Activated CD4-positive, alpha-beta T cell treated with anti-CD3 and anti-CD28 coated beads, Interleukin-10, Interleukin-2, amounts not matched to agents 100 ng/mL and 50 ng/mL, durations not matched to agents 16 hours and 8 hours (primary cell): ENCODE results near the gene C16orf96.
"Not testable (repeated sequence)": the region's sequence is repeated elsewhere in the genome, so short reads cannot be mapped to it uniquely, and the experiment has no call there.

Experiments
- DNase-seq: peaks from one replicate; pipeline ENCODE4 v3.0.0-alpha.2; 2020

The C16orf96 gene

GRCh38 chr16:4570086-4570485 is 13.9 kb downstream of the C16orf96 start:
- DNase-seq = no peak

- no peak for DNase-seq
These were observed 14.7 kb downstream of the C16orf96 start for GRCh38 chr16:4570688-4571321.

GRCh38 chr16:4572715-4573114 is 16.6 kb downstream of the C16orf96 start:
- no peak for DNase-seq

- not testable (repeated sequence) for DNase-seq
These were observed 17.8 kb downstream of the C16orf96 start for GRCh38 chr16:4573926-4574325.

- no peak for DNase-seq
These were observed 19.0 kb downstream of the C16orf96 start for GRCh38 chr16:4574919-4575705.

- DNase-seq = no peak
These were observed 19.9 kb downstream of the C16orf96 start for GRCh38 chr16:4576008-4576407.

- no peak for DNase-seq
These were observed 22.9 kb downstream of the C16orf96 start for GRCh38 chr16:4578961-4579530.

- DNase-seq = no peak
These were observed 24.1 kb downstream of the C16orf96 start for GRCh38 chr16:4580250-4580649.

- no peak for DNase-seq
These were observed 27.8 kb downstream of the C16orf96 start for GRCh38 chr16:4583906-4584305.

GRCh38 chr16:4586291-4586690 is 30.2 kb downstream of the C16orf96 start:
- no peak for DNase-seq

GRCh38 chr16:4588386-4588785 is 32.2 kb downstream of the C16orf96 start:
- no peak for DNase-seq

- DNase-seq = no peak
These were observed 32.8 kb downstream of the C16orf96 start for GRCh38 chr16:4588961-4589360.

GRCh38 chr16:4591191-4591590 is 35.1 kb downstream of the C16orf96 start:
- no peak for DNase-seq

- no peak for DNase-seq
These were observed 35.7 kb downstream of the C16orf96 start for GRCh38 chr16:4591706-4592470.

- DNase-seq = no peak
These were observed 36.9 kb downstream of the C16orf96 start for GRCh38 chr16:4593086-4593485.

GRCh38 chr16:4594433-4595410 is 38.6 kb downstream of the C16orf96 start:
- no peak for DNase-seq

- DNase-seq = no peak
These were observed 41.0 kb downstream of the C16orf96 start for GRCh38 chr16:4597174-4597573.

- DNase-seq = no peak
These were observed 42.9 kb downstream of the C16orf96 start for GRCh38 chr16:4599037-4599436.

GRCh38 chr16:4599545-4599944 is 43.4 kb downstream of the C16orf96 start:
- DNase-seq = no peak

- no peak for DNase-seq
These were observed 45.1 kb downstream of the C16orf96 start for GRCh38 chr16:4601036-4601863.

- no peak for DNase-seq
These were observed 45.7 kb downstream of the C16orf96 start for GRCh38 chr16:4601864-4602186.
